ENCODE data around the gene COL9A1.
"Not testable (repeated sequence)": the region's sequence is repeated elsewhere in the genome, so short reads cannot be mapped to it uniquely, and the experiment has no call there.

COL9A1 gene

DNA sequence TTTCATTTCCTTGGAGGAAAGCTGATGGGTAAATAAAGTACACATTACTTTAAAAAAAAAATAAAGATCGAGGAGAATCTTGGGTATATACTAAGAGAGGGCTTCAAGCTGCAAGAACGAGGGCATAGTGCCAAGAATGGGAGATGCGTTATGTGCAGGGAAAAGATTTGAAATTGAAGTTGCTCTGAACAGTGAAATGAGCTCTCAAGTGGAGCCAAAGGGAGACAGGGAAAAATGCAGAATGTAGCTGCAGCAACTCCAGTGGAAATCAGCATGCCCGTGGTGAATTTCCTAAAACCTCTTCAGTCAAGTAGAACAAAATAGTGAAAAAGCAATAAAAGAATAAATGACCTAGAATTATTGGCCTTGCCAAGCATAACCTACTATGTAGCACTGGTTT lies 11.4 kb upstream of the COL9A1 start:
- TF ChIP-seq CTCF (IDR thresholded peaks at IDR 0.05; ENCODE audit: insufficient read depth, low read length, poor library complexity, severe bottlenecking) = no peak
- no peak for DNase-seq (ENCODE audit: extremely low read depth, insufficient read length)
- Histone ChIP-seq H3K36me3 (ENCODE audit: control insufficient read depth, insufficient read depth, low read length) (no peaks in the 10 kb centered on the region), H3K27me3 (replicated peaks; ENCODE audit: control insufficient read depth, insufficient read depth, low read length) (no peaks in the 10 kb centered on the region), H3K4me3 (replicated peaks; ENCODE audit: low read depth, low read length) (no peak overlapping the region)

DNA sequence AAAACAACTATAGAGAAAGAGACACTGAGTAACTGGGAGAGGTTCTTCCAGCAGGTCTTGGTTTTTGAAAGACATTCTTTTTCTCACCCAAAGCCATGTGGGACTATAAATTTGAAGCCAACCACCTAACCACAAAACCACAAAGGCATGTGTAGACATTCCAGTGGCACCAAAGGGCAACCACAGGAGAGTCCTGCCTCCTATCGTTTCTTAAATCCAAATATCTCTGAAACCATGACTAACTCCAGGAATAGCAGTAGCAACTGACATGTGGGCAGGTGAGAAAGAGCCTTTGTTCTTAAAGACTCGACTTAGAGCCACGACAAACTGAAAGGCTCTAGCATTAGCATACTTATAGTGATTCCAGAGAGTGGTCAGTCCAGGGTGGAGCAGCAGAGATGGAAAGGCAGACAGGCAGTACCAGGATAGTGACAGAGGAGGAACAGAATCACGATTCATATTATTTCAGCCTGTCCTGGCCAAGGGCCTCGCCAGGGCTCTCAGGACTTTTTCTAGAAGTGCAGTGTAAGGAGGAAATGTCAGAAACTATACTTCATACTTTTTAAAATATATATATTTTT lies 9.4 kb upstream of the COL9A1 start:
- Histone ChIP-seq H3K36me3 (ENCODE audit: control insufficient read depth, insufficient read depth, low read length) (no peaks in the 10 kb centered on the region), H3K27me3 (replicated peaks; ENCODE audit: control insufficient read depth, insufficient read depth, low read length) (no peaks in the 10 kb centered on the region), H3K4me3 (replicated peaks; ENCODE audit: low read depth, low read length) (no peak overlapping the region)
- no peak for TF ChIP-seq CTCF (IDR thresholded peaks at IDR 0.05; ENCODE audit: insufficient read depth, low read length, poor library complexity, severe bottlenecking)
- no peak for DNase-seq (ENCODE audit: extremely low read depth, insufficient read length)

- no peaks in the 10 kb centered on the region for H3K27me3 ChIP-seq (replicated peaks; ENCODE audit: control insufficient read depth, insufficient read depth, low read length)
- no peak overlapping the region for H3K4me3 ChIP-seq (replicated peaks; ENCODE audit: low read depth, low read length)
- DNase-seq (ENCODE audit: extremely low read depth, insufficient read length) = peak; percentile 14
- peak; percentile 55 for TF ChIP-seq CTCF (IDR thresholded peaks at IDR 0.05; ENCODE audit: insufficient read depth, low read length, poor library complexity, severe bottlenecking)
- no peaks in the 10 kb centered on the region for H3K36me3 ChIP-seq (ENCODE audit: control insufficient read depth, insufficient read depth, low read length)
Observed at GRCh38 chr6:70310063-70310694, 7.3 kb upstream of the COL9A1 start.

DNA sequence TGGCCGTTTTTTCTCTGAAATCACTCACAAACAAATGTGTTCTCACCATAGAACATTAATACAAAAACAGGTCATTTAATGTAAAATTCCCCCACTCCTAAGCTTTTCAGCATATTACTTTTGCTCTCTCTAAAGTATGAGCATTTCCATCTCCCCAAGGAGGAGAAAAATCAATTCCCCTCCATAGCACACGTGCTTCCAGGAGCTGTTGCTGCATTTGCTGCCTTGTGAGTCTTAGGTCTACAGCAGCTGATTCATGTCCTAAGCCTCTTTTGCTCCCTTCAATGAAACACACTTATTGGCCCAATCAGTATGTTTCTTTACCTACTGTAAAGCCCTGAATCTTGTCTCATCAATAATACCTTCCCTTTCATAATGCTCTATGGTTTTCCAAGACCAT lies 6.4 kb upstream of the COL9A1 start:
- no peak overlapping the region for H3K4me3 ChIP-seq (replicated peaks; ENCODE audit: low read depth, low read length)
- H3K36me3 ChIP-seq (ENCODE audit: control insufficient read depth, insufficient read depth, low read length) = no peaks in the 10 kb centered on the region
- DNase-seq (ENCODE audit: extremely low read depth, insufficient read length) = no peak
- no peak for TF ChIP-seq CTCF (IDR thresholded peaks at IDR 0.05; ENCODE audit: insufficient read depth, low read length, poor library complexity, severe bottlenecking)
- no peaks in the 10 kb centered on the region for H3K27me3 ChIP-seq (replicated peaks; ENCODE audit: control insufficient read depth, insufficient read depth, low read length)

DNA sequence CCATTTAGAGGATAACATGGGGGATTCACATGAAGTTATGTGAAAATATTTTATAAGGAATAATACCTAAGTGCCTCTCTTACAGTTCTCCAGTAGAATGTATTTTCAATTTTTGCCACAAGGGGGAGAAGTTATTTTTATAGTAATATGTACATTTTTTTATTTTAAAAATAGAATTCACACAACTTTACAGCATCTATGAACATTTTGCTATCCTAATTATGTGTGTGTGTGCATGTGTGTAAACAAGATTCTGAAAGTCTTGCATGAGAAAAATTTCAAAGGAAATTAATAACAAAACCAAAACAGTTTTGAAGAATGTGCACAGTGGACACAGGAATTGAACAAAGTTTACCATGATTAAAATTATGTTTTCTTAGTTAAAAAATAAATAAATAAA lies 5.3 kb upstream of the COL9A1 start:
- H3K4me3 ChIP-seq (replicated peaks; ENCODE audit: low read depth, low read length); H3K27me3 ChIP-seq (replicated peaks; ENCODE audit: control insufficient read depth, insufficient read depth, low read length); DNase-seq (ENCODE audit: extremely low read depth, insufficient read length): not testable (repeated sequence)

GRCh38 chr6:70307008-70307407 lies 4.1 kb upstream of the COL9A1 start:
- no peak for DNase-seq (ENCODE audit: extremely low read depth, insufficient read length)
- Histone ChIP-seq H3K36me3 (ENCODE audit: control insufficient read depth, insufficient read depth, low read length) (no peaks in the 10 kb centered on the region), H3K4me3 (replicated peaks; ENCODE audit: low read depth, low read length) (no peak overlapping the region), H3K27me3 (replicated peaks; ENCODE audit: control insufficient read depth, insufficient read depth, low read length) (no peaks in the 10 kb centered on the region)
- TF ChIP-seq CTCF (IDR thresholded peaks at IDR 0.05; ENCODE audit: insufficient read depth, low read length, poor library complexity, severe bottlenecking) = no peak

More for the DNA sequence above, 5.3 kb upstream of the COL9A1 start:
- not testable (repeated sequence) for H3K36me3 ChIP-seq (ENCODE audit: control insufficient read depth, insufficient read depth, low read length)

All from GM06990 (cell line).